ENCODE data around the gene FAT1.

DNA sequence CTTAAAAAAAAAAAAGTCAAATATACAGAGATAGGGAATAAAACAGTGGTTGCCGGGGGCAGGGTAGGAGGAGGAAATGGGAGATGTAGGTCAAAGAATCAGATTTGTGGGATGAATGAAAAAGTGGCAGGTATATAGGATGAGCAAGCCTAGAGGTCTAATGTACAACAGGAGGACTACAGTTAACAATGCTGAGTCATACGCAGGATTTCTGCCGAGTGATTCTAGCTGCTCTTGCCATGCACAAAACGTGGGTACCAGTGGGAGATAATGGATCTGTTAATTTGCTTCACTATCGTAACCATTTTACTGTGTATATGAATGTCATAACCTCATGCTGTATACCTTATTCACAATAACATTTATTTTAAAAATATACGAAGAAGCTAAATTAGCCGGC is 157.6 kb downstream of the FAT1 start:
- TF ChIP-seq, protein P1, sequence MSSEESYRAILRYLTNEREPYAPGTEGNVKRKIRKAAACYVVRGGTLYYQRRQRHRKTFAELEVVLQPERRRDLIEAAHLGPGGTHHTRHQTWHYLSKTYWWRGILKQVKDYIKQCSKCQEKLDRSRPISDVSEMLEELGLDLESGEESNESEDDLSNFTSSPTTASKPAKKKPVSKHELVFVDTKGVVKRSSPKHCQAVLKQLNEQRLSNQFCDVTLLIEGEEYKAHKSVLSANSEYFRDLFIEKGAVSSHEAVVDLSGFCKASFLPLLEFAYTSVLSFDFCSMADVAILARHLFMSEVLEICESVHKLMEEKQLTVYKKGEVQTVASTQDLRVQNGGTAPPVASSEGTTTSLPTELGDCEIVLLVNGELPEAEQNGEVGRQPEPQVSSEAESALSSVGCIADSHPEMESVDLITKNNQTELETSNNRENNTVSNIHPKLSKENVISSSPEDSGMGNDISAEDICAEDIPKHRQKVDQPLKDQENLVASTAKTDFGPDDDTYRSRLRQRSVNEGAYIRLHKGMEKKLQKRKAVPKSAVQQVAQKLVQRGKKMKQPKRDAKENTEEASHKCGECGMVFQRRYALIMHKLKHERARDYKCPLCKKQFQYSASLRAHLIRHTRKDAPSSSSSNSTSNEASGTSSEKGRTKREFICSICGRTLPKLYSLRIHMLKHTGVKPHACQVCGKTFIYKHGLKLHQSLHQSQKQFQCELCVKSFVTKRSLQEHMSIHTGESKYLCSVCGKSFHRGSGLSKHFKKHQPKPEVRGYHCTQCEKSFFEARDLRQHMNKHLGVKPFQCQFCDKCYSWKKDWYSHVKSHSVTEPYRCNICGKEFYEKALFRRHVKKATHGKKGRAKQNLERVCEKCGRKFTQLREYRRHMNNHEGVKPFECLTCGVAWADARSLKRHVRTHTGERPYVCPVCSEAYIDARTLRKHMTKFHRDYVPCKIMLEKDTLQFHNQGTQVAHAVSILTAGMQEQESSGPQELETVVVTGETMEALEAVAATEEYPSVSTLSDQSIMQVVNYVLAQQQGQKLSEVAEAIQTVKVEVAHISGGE (tag by site-specific recombination; conservative IDR thresholded peaks at IDR 0.05; ENCODE audit: low read depth) = no peak
- TF ChIP-seq, protein P2, sequence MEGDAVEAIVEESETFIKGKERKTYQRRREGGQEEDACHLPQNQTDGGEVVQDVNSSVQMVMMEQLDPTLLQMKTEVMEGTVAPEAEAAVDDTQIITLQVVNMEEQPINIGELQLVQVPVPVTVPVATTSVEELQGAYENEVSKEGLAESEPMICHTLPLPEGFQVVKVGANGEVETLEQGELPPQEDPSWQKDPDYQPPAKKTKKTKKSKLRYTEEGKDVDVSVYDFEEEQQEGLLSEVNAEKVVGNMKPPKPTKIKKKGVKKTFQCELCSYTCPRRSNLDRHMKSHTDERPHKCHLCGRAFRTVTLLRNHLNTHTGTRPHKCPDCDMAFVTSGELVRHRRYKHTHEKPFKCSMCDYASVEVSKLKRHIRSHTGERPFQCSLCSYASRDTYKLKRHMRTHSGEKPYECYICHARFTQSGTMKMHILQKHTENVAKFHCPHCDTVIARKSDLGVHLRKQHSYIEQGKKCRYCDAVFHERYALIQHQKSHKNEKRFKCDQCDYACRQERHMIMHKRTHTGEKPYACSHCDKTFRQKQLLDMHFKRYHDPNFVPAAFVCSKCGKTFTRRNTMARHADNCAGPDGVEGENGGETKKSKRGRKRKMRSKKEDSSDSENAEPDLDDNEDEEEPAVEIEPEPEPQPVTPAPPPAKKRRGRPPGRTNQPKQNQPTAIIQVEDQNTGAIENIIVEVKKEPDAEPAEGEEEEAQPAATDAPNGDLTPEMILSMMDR (tag by site-specific recombination; IDR thresholded peaks at IDR 0.05) = no peak
- TF ChIP-seq, protein P3, sequence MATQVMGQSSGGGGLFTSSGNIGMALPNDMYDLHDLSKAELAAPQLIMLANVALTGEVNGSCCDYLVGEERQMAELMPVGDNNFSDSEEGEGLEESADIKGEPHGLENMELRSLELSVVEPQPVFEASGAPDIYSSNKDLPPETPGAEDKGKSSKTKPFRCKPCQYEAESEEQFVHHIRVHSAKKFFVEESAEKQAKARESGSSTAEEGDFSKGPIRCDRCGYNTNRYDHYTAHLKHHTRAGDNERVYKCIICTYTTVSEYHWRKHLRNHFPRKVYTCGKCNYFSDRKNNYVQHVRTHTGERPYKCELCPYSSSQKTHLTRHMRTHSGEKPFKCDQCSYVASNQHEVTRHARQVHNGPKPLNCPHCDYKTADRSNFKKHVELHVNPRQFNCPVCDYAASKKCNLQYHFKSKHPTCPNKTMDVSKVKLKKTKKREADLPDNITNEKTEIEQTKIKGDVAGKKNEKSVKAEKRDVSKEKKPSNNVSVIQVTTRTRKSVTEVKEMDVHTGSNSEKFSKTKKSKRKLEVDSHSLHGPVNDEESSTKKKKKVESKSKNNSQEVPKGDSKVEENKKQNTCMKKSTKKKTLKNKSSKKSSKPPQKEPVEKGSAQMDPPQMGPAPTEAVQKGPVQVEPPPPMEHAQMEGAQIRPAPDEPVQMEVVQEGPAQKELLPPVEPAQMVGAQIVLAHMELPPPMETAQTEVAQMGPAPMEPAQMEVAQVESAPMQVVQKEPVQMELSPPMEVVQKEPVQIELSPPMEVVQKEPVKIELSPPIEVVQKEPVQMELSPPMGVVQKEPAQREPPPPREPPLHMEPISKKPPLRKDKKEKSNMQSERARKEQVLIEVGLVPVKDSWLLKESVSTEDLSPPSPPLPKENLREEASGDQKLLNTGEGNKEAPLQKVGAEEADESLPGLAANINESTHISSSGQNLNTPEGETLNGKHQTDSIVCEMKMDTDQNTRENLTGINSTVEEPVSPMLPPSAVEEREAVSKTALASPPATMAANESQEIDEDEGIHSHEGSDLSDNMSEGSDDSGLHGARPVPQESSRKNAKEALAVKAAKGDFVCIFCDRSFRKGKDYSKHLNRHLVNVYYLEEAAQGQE (tag by site-specific recombination; IDR thresholded peaks at IDR 0.05) = no peak
- no peak for TF ChIP-seq GLI4 (tag by site-specific recombination; IDR thresholded peaks at IDR 0.05)
- TF ChIP-seq ZNF132 (tag by site-specific recombination; IDR thresholded peaks at IDR 0.05; ENCODE audit: borderline replicate concordance) = no peak
- TF ChIP-seq ZNF792 (tag by site-specific recombination; IDR thresholded peaks at IDR 0.05) = no peak
